HCT116 (cell line): ENCODE data around the gene YDJC. TPM values are rescaled to one million over a fixed set of nuclear protein-coding genes. Genes with fewer than 3 reads are reported as not detected.
"Not testable (repeated sequence)": the region's sequence is repeated elsewhere in the genome, so short reads cannot be mapped to it uniquely, and the experiment has no call there.

ENCODE experiments used
- ATAC-seq: fragments of 200-7000 bp; cut with Tn5 transposase; 2 replicates; pipeline ENCODE4 v1.9.1; 2020; ENCODE audit warnings: mild to moderate bottlenecking, moderate library complexity
- BruUV-seq: library from RNA; stranded (reverse); fragments of 400-500 nt; replicated peaks from 2 replicates; lab custom pipeline; 2021; lab: Mats Ljungman, UMichigan
- CTCF ChIA-PET: fragments of 300-600 bp; sonication (Branson Sonifier 250); formaldehyde crosslinking; loops from one replicate; lab custom pipeline; 2021; ENCODE audit warnings: antibody characterized with exemption; lab: Charles Lee
- POLR2A ChIA-PET: fragments of 300-600, 350-600 bp; sonication (Branson Sonifier 250); formaldehyde crosslinking; loops from one replicate; lab custom pipeline; 2021; ENCODE audit warnings: antibody characterized with exemption; lab: Charles Lee
- RAD21 ChIA-PET, 2 experiments: fragments of 300-600 bp; sonication (Branson Sonifier 250); formaldehyde crosslinking; loops; one replicate each; lab custom pipeline; 2023; ENCODE audit warnings: low total read pairs in 2 of 2; ENCODE audit not compliant: uncharacterized antibody in 2 of 2, unreplicated experiment in 2 of 2, low non-redundant PET in 1 of 2; lab: Charles Lee
- DNase-seq: peaks from one replicate; pipeline ENCODE4 v3.0.0-alpha.2; 2010; ENCODE audit warnings: low read depth, low spot score
- H2AFZ ChIP-seq: fragments of 200-600 bp; shearing (Covaris generic), sonication (generic); 2 replicates; pipeline ENCODE4 v1.6.1; 2017; ENCODE audit warnings: low read depth, mixed run types, mixed read lengths, antibody characterized with exemption, low read length; ENCODE audit not compliant: poor library complexity, severe bottlenecking
- H3K27ac ChIP-seq: 2 replicates; pipeline ENCODE4 v1.5.1; 2012; ENCODE audit warnings: low read depth, low read length
- H3K27me3 ChIP-seq: fragments of 200-600 bp; sonication (generic); 2 replicates; pipeline ENCODE4 v1.6.1; 2016; ENCODE audit warnings: mixed run types, low read length, mixed read lengths; ENCODE audit not compliant: insufficient read depth
- H3K36me3 ChIP-seq, 2 experiments: fragments of 200-500 bp in 1 of 2; fragments of 200-600 bp in 1 of 2; sonication (Bioruptor generic) in 1 of 2; sonication (generic) in 1 of 2; 2 replicates each; pipeline versions ENCODE4 v1.5.1 to v1.6.1; 2014 to 2016; ENCODE audit warnings: low read length in 2 of 2, inconsistent platforms in 1 of 2, mixed read lengths in 1 of 2, mixed run types in 1 of 2; ENCODE audit not compliant: insufficient read depth in 2 of 2, control insufficient read depth in 1 of 2
- H3K4me1 ChIP-seq, 2 experiments: fragments of 200-600 bp in 1 of 2; sonication (generic) in 1 of 2; 2 replicates each; pipeline versions ENCODE4 v1.5.1 to v1.6.1; 2012 to 2017; ENCODE audit warnings: low read length in 2 of 2, inconsistent platforms in 1 of 2, mild to moderate bottlenecking in 1 of 2, mixed read lengths in 1 of 2, mixed run types in 1 of 2, moderate library complexity in 1 of 2; ENCODE audit not compliant: insufficient read depth in 2 of 2, control insufficient read depth in 1 of 2
- H3K4me2 ChIP-seq: fragments of 200-600 bp; sonication (generic); 2 replicates; pipeline ENCODE4 v1.6.1; 2017; ENCODE audit warnings: mixed run types, low read length, mixed read lengths
- H3K4me3 ChIP-seq, 2 experiments: fragments of 200-600 bp in 1 of 2; sonication (generic) in 1 of 2; replicated peaks in 1 of 2; 2 replicates each; pipeline ENCODE4 v1.5.1; 2011 to 2016; ENCODE audit warnings: low read length in 2 of 2, control low read depth in 1 of 2, low read depth in 1 of 2, mild to moderate bottlenecking in 1 of 2, mixed read lengths in 1 of 2, mixed run types in 1 of 2
- H3K79me2 ChIP-seq: fragments of 200-600 bp; sonication (generic); 2 replicates; pipeline ENCODE4 v1.6.1; 2017; ENCODE audit warnings: mild to moderate bottlenecking, mixed run types, low read length, moderate library complexity, mixed read lengths; ENCODE audit not compliant: insufficient read depth
- H3K9ac ChIP-seq: fragments of 200-600 bp; sonication (generic); 2 replicates; pipeline ENCODE4 v1.6.1; 2016; ENCODE audit warnings: low read length, mixed read lengths
- H3K9me2 ChIP-seq: fragments of 200-600 bp; sonication (generic), shearing (Covaris generic); 2 replicates; pipeline ENCODE4 v1.6.1; 2017; ENCODE audit warnings: mixed run types, mild to moderate bottlenecking, moderate library complexity; ENCODE audit not compliant: insufficient read depth
- H3K9me3 ChIP-seq, 2 experiments: fragments of 200-500 bp in 1 of 2; fragments of 200-600 bp in 1 of 2; sonication (Bioruptor generic) in 1 of 2; sonication (generic) in 1 of 2; 2 replicates each; pipeline ENCODE4 v1.6.1; 2014 to 2017; ENCODE audit warnings: low read length in 2 of 2, mixed read lengths in 2 of 2, inconsistent platforms in 1 of 2, low read depth in 1 of 2, mild to moderate bottlenecking in 1 of 2, mixed run types in 1 of 2, moderate library complexity in 1 of 2; ENCODE audit not compliant: control insufficient read depth in 1 of 2, insufficient read depth in 1 of 2
- H4K20me1 ChIP-seq: fragments of 200-600 bp; sonication (generic), shearing (Covaris generic); 2 replicates; pipeline ENCODE4 v1.6.1; 2017; ENCODE audit warnings: mixed run types, mild to moderate bottlenecking, moderate library complexity; ENCODE audit not compliant: insufficient read depth
- ATF3 ChIP-seq: IDR thresholded peaks from 2 replicates; pipeline ENCODE4 v1.6.1; 2012
- CBX3 ChIP-seq: IDR thresholded peaks from 2 replicates; pipeline ENCODE4 v1.6.1; 2012; ENCODE audit warnings: low read depth
- CEBPB ChIP-seq: IDR thresholded peaks from 2 replicates; pipeline ENCODE4 v1.6.1; 2012; ENCODE audit warnings: low read depth
- JUND ChIP-seq: IDR thresholded peaks from 2 replicates; pipeline ENCODE4 v1.6.1; 2012
- RAD21 ChIP-seq: IDR thresholded peaks from 2 replicates; pipeline ENCODE4 v1.6.1; 2012; ENCODE audit warnings: low read depth, mild to moderate bottlenecking
- SIN3A ChIP-seq: IDR thresholded peaks from 2 replicates; pipeline ENCODE4 v1.6.1; 2012; ENCODE audit warnings: low read depth
- YY1 ChIP-seq: IDR thresholded peaks from 2 replicates; pipeline ENCODE4 v1.6.1; 2011; ENCODE audit warnings: low read length, low read depth, moderate library complexity, mild to moderate bottlenecking; ENCODE audit not compliant: insufficient replicate concordance; ENCODE audit errors: extremely low read depth
- intact Hi-C: fragments of 100-400 bp; cut with micrococcal nuclease; formaldehyde crosslinking; loops from 2 replicates; pipeline ENCODE4 v1.10.0; 2022
- total RNA-seq: library from RNA; stranded (reverse); gene quantifications from one replicate; pipeline ENCODE4 v1.2.1, GENCODE V29; 2021; ENCODE audit not compliant: unreplicated experiment

Gene YDJC
- total RNA-seq, 1 experiment from 2014 or later = 78.3 TPM

GRCh38 chr22:21598302-21598701 lies 31.5 kb downstream of the YDJC start:
- TF ChIP-seq JUND (no peak), RAD21 (no peak), ATF3 (no peak), SIN3A (no peak), CBX3 (no peak), CEBPB (no peak), YY1 (no peak)
- TF ChIP-seq, all 23 proteins: peak for 0
- ChIA-PET POLR2A (no interaction called here), CTCF (no interaction called here), RAD21 (no interaction called here)
- no TSS peak for BruUV-seq
- Histone ChIP-seq H3K4me3 (no peak overlapping the region), H3K79me2 (peaks cover 99% of the 10 kb centered on the region), H3K4me2 (no peak overlapping the region), H3K9me3 (no peaks in the 10 kb centered on the region), H4K20me1 (peaks cover 13% of the 10 kb centered on the region; the same call in 1 of the 2 replicates), H3K27ac (no peak overlapping the region), H2AFZ (no peak overlapping the region), H3K4me1 (no peaks in the 10 kb centered on the region), H3K36me3 (peaks cover 11 to 37% of the 10 kb centered on the region in 2 experiments), H3K9me2 (no peaks in the 10 kb centered on the region), H3K27me3 (no peaks in the 10 kb centered on the region), H3K9ac (no peak overlapping the region)
- intact Hi-C loops = no loop called here
- DNase-seq (no peak), ATAC-seq (no peak)

- H3K4me1 ChIP-seq, H3K27ac ChIP-seq, CTCF ChIA-PET, DNase-seq, H3K4me2 ChIP-seq, intact Hi-C loops, H3K27me3 ChIP-seq, H3K4me3 ChIP-seq, H3K9me2 ChIP-seq, ATAC-seq, BruUV-seq, H3K9ac ChIP-seq, H4K20me1 ChIP-seq, RAD21 ChIA-PET, H2AFZ ChIP-seq, H3K9me3 ChIP-seq: not testable (repeated sequence)
- POLR2A ChIA-PET = interaction anchor here (1.2 kb wide), 1 partner anchor 11 kb away, joined by 3 read pairs; no protein-coding TSS in a partner anchor
- peaks cover 11 to 39% of the 10 kb centered on the region in 2 experiments for H3K36me3 ChIP-seq
- peaks cover 100% of the 10 kb centered on the region for H3K79me2 ChIP-seq
Observed at GRCh38 chr22:21596356-21597135, 33.3 kb downstream of the YDJC start.
